Measurements from ENCODE around the gene GK2. TPM values are rescaled to one million over a fixed set of nuclear protein-coding genes. Genes with fewer than 3 reads are reported as not detected.

GK2 gene
- polyA plus RNA-seq, 1 donor from 2014 or later, result not detected

DNA sequence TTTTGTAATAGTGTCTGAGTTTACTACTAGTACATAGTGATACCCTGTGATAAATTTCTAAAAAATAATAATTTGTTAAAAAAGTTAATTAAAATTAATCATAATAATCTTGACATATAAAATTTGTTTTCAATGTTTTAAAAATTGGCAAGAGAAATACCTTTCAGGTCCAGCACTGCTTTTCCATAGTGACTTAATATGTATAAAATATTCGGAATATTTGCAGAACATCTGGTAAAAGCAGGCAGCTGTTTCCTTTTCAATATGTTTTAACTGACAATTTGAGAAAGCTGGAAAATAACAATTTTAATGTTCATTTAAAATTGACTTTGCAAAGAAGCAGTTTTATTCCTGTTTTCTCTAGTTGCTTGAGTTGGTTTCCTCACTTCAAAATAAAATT lies 17.6 kb upstream of the GK2 start:
- Histone ChIP-seq H3F3A (ENCODE audit: insufficient read depth, low read length, poor library complexity, severe bottlenecking) (no peaks in the 10 kb centered on the region), H3K4me3 (ENCODE audit: low read length) (no peak overlapping the region), H3K9ac (ENCODE audit: low read length) (no peak overlapping the region), H3K79me2 (replicated peaks; ENCODE audit: insufficient read depth, low read length) (no peaks in the 10 kb centered on the region), H4K20me1 (ENCODE audit: insufficient read depth) (no peaks in the 10 kb centered on the region), H3K4me2 (ENCODE audit: low read length) (no peak overlapping the region), H3K9me2 (ENCODE audit: insufficient read depth, low read length) (no peaks in the 10 kb centered on the region), H2AFZ (ENCODE audit: low read depth, low read length) (no peak overlapping the region), H3K9me3 (ENCODE audit: low read length) (no peaks in the 10 kb centered on the region), H3K36me3 (ENCODE audit: insufficient read depth, low read length) (no peaks in the 10 kb centered on the region), H3K27ac (ENCODE audit: low read length) (no peak overlapping the region), H3K27me3 (ENCODE audit: insufficient read depth, low read depth, low read length) (no peaks in the 10 kb centered on the region)
- TF ChIP-seq, protein P1, sequence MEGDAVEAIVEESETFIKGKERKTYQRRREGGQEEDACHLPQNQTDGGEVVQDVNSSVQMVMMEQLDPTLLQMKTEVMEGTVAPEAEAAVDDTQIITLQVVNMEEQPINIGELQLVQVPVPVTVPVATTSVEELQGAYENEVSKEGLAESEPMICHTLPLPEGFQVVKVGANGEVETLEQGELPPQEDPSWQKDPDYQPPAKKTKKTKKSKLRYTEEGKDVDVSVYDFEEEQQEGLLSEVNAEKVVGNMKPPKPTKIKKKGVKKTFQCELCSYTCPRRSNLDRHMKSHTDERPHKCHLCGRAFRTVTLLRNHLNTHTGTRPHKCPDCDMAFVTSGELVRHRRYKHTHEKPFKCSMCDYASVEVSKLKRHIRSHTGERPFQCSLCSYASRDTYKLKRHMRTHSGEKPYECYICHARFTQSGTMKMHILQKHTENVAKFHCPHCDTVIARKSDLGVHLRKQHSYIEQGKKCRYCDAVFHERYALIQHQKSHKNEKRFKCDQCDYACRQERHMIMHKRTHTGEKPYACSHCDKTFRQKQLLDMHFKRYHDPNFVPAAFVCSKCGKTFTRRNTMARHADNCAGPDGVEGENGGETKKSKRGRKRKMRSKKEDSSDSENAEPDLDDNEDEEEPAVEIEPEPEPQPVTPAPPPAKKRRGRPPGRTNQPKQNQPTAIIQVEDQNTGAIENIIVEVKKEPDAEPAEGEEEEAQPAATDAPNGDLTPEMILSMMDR (IDR thresholded peaks at IDR 0.05; ENCODE audit: poor library complexity, severe bottlenecking), result no peak
- no peak for TF ChIP-seq REST (IDR thresholded peaks at IDR 0.05; ENCODE audit: borderline replicate concordance)
- no peak for TF ChIP-seq TAF1 (IDR thresholded peaks at IDR 0.05; ENCODE audit: low read depth)

DNA sequence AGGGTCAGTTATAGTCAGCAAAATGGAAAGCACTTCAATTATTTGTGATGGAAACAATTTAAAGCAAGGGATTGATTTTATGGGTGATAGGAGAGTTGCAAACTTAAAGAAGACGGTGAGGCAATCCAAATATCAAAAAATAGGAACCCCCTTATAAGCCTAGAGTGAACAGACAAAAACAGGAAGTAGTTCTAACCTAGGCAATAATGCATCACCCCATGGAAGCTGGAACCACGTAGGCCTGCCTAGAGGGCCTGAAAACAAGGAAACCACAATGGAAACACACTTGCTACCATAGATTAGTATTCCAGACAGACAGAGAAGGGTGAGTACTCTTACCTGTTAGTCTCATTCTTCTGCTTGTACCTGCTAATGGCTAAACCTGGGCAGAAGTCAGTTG lies 13.5 kb upstream of the GK2 start:
- H3F3A ChIP-seq (ENCODE audit: insufficient read depth, low read length, poor library complexity, severe bottlenecking), result no peaks in the 10 kb centered on the region
- H3K27me3 ChIP-seq (ENCODE audit: insufficient read depth, low read depth, low read length), result no peaks in the 10 kb centered on the region
- H4K20me1 ChIP-seq (ENCODE audit: insufficient read depth), result no peaks in the 10 kb centered on the region
- no peaks in the 10 kb centered on the region for H3K79me2 ChIP-seq (replicated peaks; ENCODE audit: insufficient read depth, low read length)
- H3K4me2 ChIP-seq (ENCODE audit: low read length), result no peak overlapping the region
- no peak overlapping the region for H3K27ac ChIP-seq (ENCODE audit: low read length)
- no peaks in the 10 kb centered on the region for H3K9me2 ChIP-seq (ENCODE audit: insufficient read depth, low read length)
- H3K36me3 ChIP-seq (ENCODE audit: insufficient read depth, low read length), result no peaks in the 10 kb centered on the region
- no peak overlapping the region for H3K9ac ChIP-seq (ENCODE audit: low read length)
- no peak overlapping the region for H2AFZ ChIP-seq (ENCODE audit: low read depth, low read length)
- H3K9me3 ChIP-seq (ENCODE audit: low read length), result peaks cover 8% of the 10 kb centered on the region
- no peak overlapping the region for H3K4me3 ChIP-seq (ENCODE audit: low read length)
- TF ChIP-seq POLR2AphosphoS5 (IDR thresholded peaks at IDR 0.05) (no peak), REST (IDR thresholded peaks at IDR 0.05; ENCODE audit: borderline replicate concordance) (no peak), RAD21 (conservative IDR thresholded peaks at IDR 0.05) (no peak), MXI1 (conservative IDR thresholded peaks at IDR 0.05; ENCODE audit: poor library complexity, severe bottlenecking) (no peak), EZH2 (IDR thresholded peaks at IDR 0.05; ENCODE audit: borderline replicate concordance, insufficient read depth, low read length, poor library complexity, severe bottlenecking) (no peak)
- TF ChIP-seq, protein P1 (IDR thresholded peaks at IDR 0.05; ENCODE audit: poor library complexity, severe bottlenecking), result no peak

Measured in neural cell (in vitro differentiated cells).